ENCODE measurements around the gene UCP2. TPM values are rescaled to one million over a fixed set of nuclear protein-coding genes. Genes with fewer than 3 reads are reported as not detected.

Gene UCP2
- polyA plus RNA-seq, 1 donor: 143 TPM

GRCh38 chr11:73972187-73972586 is 10.5 kb downstream of the UCP2 start:
- DNase-seq (ENCODE audit: low read depth): no peak

- no peak for DNase-seq (ENCODE audit: low read depth)
Observed at GRCh38 chr11:73971175-73971719, 11.4 kb downstream of the UCP2 start.

GRCh38 chr11:73969991-73970800 is 12.4 kb downstream of the UCP2 start:
- DNase-seq (ENCODE audit: low read depth): no peak

GRCh38 chr11:73969091-73969490 is 13.6 kb downstream of the UCP2 start:
- DNase-seq (ENCODE audit: low read depth): no peak

- no peak for DNase-seq (ENCODE audit: low read depth)
Observed at GRCh38 chr11:73968356-73968966, 14.2 kb downstream of the UCP2 start.

GRCh38 chr11:73965764-73966121 is 16.9 kb downstream of the UCP2 start:
- no peak for DNase-seq (ENCODE audit: low read depth)

- DNase-seq (ENCODE audit: low read depth): no peak
Observed at GRCh38 chr11:73965076-73965763, 17.4 kb downstream of the UCP2 start.

- no peak for DNase-seq (ENCODE audit: low read depth)
Observed at GRCh38 chr11:73963861-73964260, 18.8 kb downstream of the UCP2 start.

- DNase-seq (ENCODE audit: low read depth): no peak
Observed at GRCh38 chr11:73962101-73962705, 20.4 kb downstream of the UCP2 start.

GRCh38 chr11:73961321-73961720 is 21.3 kb downstream of the UCP2 start:
- no peak for DNase-seq (ENCODE audit: low read depth)

- DNase-seq (ENCODE audit: low read depth): no peak
Observed at GRCh38 chr11:73958521-73959141, 24.0 kb downstream of the UCP2 start.

GRCh38 chr11:73957654-73958361 is 24.8 kb downstream of the UCP2 start:
- no peak for DNase-seq (ENCODE audit: low read depth)

- no peak for DNase-seq (ENCODE audit: low read depth)
Observed at GRCh38 chr11:73956876-73957653, 25.6 kb downstream of the UCP2 start.

- no peak for DNase-seq (ENCODE audit: low read depth)
Observed at GRCh38 chr11:73951797-73952196, 30.8 kb downstream of the UCP2 start.

- DNase-seq (ENCODE audit: low read depth): no peak
Observed at GRCh38 chr11:73950869-73951710, 31.6 kb downstream of the UCP2 start, which contains the start of gene DNAJB13. TSS of gene DNAJB13 (plus strand) at chr11:73951026. CDS start at chr11:73951070, 44 bp downstream.

GRCh38 chr11:73949912-73950311 is 32.7 kb downstream of the UCP2 start:
- no peak for DNase-seq (ENCODE audit: low read depth)

- no peak for DNase-seq (ENCODE audit: low read depth)
Observed at GRCh38 chr11:73949246-73949645, 33.4 kb downstream of the UCP2 start.

- DNase-seq (ENCODE audit: low read depth): no peak
Observed at GRCh38 chr11:73946798-73947458, 35.7 kb downstream of the UCP2 start.

GRCh38 chr11:73945396-73945795 is 37.2 kb downstream of the UCP2 start:
- no peak for DNase-seq (ENCODE audit: low read depth)
